ENCODE results near the gene ENPP3.
A peak's percentile ranks its signal among the peaks of the same experiment; 100 is the strongest.

The ENPP3 gene

DNA sequence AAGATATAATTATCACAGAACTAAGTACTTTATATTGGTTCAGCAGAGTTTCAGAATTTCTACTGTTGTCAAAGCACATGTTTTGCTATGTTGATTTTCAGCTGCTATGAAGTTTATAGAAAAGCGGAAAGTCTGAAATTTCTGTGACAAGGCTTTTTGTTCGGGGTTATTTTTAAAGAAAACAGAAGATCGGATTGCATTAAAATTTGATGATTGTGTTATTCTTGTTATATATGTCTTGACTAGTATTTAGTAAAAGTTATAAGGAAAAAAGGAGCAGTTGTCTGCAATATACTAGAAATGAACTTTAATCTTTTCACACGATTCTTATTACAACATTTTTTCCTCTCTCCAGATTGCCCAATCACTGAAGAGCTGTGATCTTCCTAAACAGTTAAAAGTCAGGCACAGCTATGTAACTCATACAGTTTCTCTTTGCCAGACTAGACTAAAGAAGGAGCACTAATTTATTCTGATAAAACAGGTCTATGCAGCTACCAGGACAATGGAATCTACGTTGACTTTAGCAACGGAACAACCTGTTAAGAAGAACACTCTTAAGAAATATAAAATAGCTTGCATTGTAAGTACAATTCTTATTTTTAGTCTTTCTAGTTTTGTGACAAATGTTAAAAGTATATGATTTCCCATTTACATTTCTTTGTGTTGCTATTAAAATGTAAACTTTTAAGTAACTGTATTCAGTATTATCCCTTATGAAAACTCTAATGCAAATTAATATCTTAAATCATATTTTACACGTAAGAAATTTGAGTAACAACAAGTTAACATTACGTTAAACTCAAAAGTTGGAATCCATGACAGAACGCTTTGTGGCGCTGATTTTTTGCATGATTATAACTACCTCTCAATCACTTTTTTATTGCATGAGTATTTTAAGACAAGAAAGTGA lies at the start of gene ENPP3:
ENPP3 (plus strand) TSS at position 423 of the 913 bp plus-strand sequence; CDS start at position 506, 83 bp downstream.
- no peak within 1 kb of the TSS for H3K4me3 ChIP-seq (replicated peaks; ENCODE audit: low read depth, low read length)
- DNase-seq (ENCODE audit: extremely low read depth, low read depth), result no peak
- no peak for TF ChIP-seq CTCF (IDR thresholded peaks at IDR 0.05; ENCODE audit: low read depth, low read length, missing control alignments)

DNA sequence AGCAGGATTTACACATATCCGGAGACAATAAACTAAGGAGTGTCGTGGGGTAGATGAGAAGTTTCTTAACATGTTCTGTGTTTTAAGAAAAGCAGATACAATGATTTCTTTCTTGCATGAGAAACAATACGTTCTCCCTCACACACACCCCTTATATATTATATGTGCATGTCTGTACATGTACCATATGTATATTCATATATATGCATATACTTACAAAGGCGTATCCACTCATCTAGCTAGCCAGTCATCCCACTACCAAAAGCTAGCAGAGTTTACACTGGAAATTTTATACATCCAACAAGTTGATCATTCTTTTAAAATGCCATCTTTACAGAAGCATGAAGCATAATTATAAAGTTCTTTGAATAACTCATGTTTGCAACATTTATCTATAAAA lies 49.2 kb upstream of the ENPP3 start:
- DNase-seq (ENCODE audit: extremely low read depth, low read depth), result no peak
- H3K4me3 ChIP-seq (replicated peaks; ENCODE audit: low read depth, low read length), result no peak overlapping the region
- TF ChIP-seq CTCF (IDR thresholded peaks at IDR 0.05; ENCODE audit: low read depth, low read length, missing control alignments), result no peak

GRCh38 chr6:131588643-131589042 lies 48.5 kb upstream of the ENPP3 start:
- no peak for TF ChIP-seq CTCF (IDR thresholded peaks at IDR 0.05; ENCODE audit: low read depth, low read length, missing control alignments)
- H3K4me3 ChIP-seq (replicated peaks; ENCODE audit: low read depth, low read length), result no peak overlapping the region
- no peak for DNase-seq (ENCODE audit: extremely low read depth, low read depth)

DNA sequence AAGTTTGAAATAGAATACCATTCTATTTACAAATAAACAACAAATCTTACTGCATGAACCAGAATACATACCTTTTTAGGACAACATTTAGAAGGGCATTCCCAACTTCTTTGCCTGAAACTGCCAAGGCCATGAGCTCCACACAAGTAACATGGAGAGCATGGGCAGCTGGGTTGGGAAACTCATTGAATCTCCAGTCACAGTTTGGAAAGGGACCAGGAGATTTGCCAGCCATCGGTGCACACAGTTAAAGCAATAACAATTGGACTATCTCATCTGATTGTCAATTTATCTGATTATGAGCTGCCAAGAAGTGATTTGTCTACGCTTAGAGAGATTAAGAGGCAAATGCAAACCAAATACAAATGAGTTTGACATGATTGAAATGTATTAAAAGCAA lies 44.2 kb upstream of the ENPP3 start:
- TF ChIP-seq CTCF (IDR thresholded peaks at IDR 0.05; ENCODE audit: low read depth, low read length, missing control alignments), result no peak
- H3K4me3 ChIP-seq (replicated peaks; ENCODE audit: low read depth, low read length), result no peak overlapping the region
- no peak for DNase-seq (ENCODE audit: extremely low read depth, low read depth)

DNA sequence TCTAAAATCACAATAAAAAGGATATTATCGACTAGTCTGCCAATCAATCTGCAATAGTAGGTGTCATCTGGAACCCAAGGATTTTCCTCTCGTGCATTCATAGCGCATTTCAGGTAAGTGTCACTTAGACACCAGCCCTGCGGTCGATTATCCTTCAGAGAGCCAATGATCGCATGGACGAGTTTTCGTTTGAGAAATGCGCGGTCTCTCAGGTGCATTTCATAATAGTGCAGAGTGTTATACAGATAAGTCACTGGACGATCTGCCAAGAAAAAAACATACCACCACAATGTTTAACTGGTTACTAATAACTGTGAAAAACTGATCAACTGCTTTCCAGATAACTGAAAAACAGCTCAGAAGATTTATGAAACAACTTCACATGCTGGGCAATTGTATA lies 43.0 kb upstream of the ENPP3 start:
- TF ChIP-seq CTCF (IDR thresholded peaks at IDR 0.05; ENCODE audit: low read depth, low read length, missing control alignments), result no peak
- no peak for DNase-seq (ENCODE audit: extremely low read depth, low read depth)

GRCh38 chr6:131597446-131597845 lies 39.7 kb upstream of the ENPP3 start:
- DNase-seq (ENCODE audit: extremely low read depth, low read depth), result no peak
- no peak overlapping the region for H3K4me3 ChIP-seq (replicated peaks; ENCODE audit: low read depth, low read length)
- TF ChIP-seq CTCF (IDR thresholded peaks at IDR 0.05; ENCODE audit: low read depth, low read length, missing control alignments), result peak; percentile 35

More for the DNA sequence above, 43.0 kb upstream of the ENPP3 start:
- no peak overlapping the region for H3K4me3 ChIP-seq (replicated peaks; ENCODE audit: low read depth, low read length)

Data from HFF-Myc (cell line).